Posterior vena cava (tissue), 2 donors: ENCODE measurements around the gene TM4SF4. TPM values are rescaled to one million over a fixed set of nuclear protein-coding genes. Genes with fewer than 3 reads are reported as not detected.

Source experiments
- DNase-seq: peaks from one replicate; pipeline ENCODE4 v3.0.0-alpha.2; 2020; ENCODE audit warnings: low spot score
- intact Hi-C, 2 donors: fragments of 100-400 bp; cut with DNase I; formaldehyde crosslinking; loops; one replicate each; pipeline versions ENCODE4 v1.14.1 to v1.14.2; 2022 to 2023
- total RNA-seq, 2 donors: library from RNA; stranded (reverse); fragmentation: NEBNext Ultra II Directional; extraction: Animal tissue kit (Norgen Biotek cat#: 25700); gene quantifications; one replicate each; pipeline ENCODE4 v1.2.1, GENCODE V29; 2021
- donor health status: DM: yes; HTN: yes; CAD: no.
- donor health status: DM: yes; HTN: yes; CAD: no.

Gene TM4SF4
- total RNA-seq, 2 donors from 2014 or later: 0.57 to 0.60 TPM

DNA sequence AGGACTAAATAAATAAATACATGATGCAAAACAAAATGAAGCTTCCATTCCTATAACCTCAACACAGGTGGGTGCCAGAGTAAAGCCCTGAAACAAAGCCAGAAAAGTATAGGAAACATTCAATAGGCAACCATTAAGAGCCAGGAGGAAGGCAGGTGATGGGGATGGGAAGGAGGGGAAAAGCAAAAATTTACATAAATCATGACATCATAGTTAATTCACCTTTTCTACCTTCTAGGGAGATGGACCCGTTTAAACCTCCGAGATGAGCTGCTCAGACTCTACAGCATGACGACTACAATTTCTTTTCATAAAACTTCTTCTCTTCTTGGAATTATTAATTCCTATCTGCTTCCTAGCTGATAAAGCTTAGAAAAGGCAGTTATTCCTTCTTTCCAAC, 27.9 kb downstream of the TM4SF4 start:
- no peak for DNase-seq
- intact Hi-C loops: loop anchor here in 1 of 2 donors (10.0 kb wide), 1 partner anchor 212 kb away; no protein-coding TSS in a partner anchor

DNA sequence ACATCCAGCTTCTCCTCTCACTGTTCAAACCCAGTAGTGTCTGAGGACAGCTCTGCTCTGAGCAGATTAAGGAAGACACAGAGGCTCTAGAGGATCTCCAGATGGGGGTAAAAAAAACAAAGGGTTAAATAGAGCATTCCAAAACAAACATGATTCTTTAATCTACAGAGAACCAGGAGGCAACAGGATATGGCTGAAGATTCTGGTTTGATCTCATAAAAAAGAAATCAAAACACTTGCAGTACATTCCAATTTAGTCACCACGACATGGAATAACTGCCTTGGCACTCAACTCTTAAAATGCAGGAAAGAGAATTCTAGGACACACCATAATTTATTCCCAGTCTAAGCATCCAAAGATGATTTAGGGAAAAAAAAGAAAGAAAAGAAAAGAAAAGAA, 32.0 kb downstream of the TM4SF4 start:
- intact Hi-C loops: loop anchor here in 1 of 2 donors (10.0 kb wide), 1 partner anchor 208 kb away; no protein-coding TSS in a partner anchor
- no peak for DNase-seq

DNA sequence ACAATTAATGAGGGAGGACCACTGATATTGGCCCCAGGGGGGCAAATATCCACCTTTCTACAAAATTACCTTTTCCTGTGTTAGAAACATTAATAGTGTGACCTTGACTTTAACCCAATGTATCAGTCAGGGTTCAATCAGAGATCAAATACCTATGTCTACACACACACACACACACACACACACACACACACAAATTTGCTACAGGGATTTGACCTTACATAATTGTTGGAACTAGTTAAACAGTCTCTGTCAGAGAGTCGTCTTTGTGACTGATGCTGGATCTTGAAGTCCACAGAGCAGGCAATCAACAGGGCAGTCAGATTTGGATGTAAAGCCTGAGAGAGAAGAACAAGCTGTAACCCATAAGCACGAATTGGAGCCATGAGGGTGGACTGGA, 32.5 kb downstream of the TM4SF4 start:
- intact Hi-C loops: loop anchor here in 1 of 2 donors (10.0 kb wide), 1 partner anchor 208 kb away; no protein-coding TSS in a partner anchor
- DNase-seq: no peak

DNA sequence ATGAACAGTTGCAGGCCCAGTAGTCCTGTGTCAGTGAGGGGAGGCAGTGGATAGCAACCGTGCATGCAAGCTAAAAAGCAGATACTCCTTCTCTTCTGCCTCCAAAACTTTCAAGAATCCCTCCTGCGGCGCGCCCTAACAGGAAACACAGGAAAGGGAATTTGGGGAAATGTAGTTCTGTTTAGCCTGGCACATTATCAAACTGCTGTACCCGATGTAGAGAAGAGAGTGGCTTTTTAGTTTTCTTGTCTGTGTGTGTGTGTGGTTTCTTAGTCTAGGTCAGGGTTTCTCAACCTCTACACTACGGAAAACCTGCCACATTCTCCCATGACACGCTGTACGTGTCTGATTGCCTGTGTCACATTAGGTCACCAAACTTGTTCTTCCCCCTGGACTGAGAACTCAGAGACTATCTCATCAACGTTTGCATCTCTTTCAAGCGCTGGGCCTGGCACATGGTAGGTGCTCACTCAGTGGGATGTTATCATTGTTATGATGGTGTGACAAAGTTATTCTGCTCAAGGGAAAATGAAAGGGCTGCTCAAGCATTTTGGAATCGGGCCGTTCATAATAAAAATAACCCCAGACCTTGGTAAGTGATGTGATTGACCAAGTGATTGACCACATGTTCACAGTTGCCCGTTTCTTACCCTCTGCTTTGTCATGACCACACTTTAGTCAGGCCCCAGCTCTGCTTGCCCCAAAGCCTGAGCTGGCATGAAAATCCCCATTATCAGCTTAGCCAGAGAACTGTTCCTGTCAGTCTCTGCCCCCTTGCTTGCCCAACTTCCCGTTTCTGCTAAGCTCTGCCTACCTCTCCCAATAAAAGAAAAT, 33.2 kb downstream of the TM4SF4 start:
- no peak for DNase-seq

DNA sequence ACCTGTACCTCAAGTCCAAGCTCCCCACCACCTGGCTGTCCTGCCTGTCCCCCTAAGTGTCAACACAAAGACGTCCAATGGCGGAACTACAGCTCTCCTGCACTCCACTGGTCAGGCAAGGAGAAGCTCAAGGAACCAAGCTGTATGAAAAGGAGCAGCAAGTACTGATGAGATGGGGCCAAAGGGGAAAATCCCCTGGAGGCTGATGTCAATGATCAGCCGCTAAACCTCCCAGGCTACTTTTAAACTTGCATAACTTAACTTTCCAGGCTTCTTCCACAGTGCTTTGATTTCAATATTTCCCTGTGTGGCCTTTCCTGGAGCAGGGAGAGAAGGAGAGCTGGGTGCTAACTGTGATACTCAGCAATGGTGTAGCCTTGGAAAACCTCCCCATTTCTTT, 35.0 kb downstream of the TM4SF4 start:
- intact Hi-C loops: loop anchor here in 1 of 2 donors (10.0 kb wide), 1 partner anchor 205 kb away; no protein-coding TSS in a partner anchor

More for the DNA sequence above, 33.2 kb downstream of the TM4SF4 start:
- intact Hi-C loops: loop anchor here in 1 of 2 donors (10.0 kb wide), 1 partner anchor 207 kb away; no protein-coding TSS in a partner anchor

DNA sequence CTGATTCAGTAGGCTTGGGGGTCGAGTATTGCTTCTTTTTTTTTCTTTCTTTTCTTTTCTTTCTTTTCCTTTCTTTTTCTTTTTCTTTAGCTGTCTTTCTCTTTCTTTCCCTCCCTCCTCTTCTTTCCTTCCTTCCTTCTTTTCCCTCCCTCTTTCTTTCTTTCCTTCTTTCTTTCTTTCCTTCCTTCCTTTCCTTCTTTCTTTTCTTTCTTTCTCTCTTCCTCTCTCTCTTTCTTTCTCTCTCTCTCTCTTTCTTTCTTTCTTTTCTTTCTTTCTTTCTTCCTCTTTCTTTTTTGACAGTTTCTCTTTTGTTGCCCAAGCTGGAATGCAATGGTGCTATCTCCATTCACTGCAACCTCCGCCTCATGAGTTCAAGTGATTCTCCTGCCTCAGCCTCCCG, 36.0 kb downstream of the TM4SF4 start:
- intact Hi-C loops: loop anchor here in 1 of 2 donors (5.0 kb wide), 1 partner anchor 207 kb away; no protein-coding TSS in a partner anchor

More for the DNA sequence above, 35.0 kb downstream of the TM4SF4 start:
- no peak for DNase-seq

DNA sequence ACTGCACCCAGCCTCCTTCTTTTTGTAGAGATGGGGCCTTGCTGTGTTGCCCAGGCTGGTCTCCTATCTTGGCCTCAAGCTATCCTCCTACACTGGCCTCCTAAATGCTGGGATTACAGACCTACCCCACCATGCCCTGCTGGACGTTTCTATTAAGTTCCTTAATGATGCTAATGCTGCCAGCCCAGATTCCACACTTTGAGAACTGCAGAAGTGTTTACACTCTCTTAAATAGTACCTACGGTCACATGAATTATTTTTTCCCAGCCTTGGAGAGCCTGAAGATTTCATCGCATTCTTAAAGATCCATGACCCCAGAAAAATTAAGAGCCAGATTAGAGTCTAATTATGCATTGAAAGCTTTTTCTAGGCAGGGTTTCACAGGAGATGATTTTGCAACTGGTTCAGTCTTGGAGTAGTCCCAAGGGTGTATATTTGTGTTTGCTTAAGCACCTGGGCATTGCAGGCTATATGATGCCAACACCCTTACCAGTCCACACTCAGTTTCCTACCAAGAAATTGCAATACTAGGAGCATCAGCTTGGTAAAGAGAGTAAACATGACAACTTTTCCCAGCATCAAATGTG, 36.6 kb downstream of the TM4SF4 start:
- intact Hi-C loops: loop anchor here in 1 of 2 donors (5.0 kb wide), 1 partner anchor 206 kb away; no protein-coding TSS in a partner anchor
- no peak for DNase-seq

More for the DNA sequence above, 36.0 kb downstream of the TM4SF4 start:
- no peak for DNase-seq

DNA sequence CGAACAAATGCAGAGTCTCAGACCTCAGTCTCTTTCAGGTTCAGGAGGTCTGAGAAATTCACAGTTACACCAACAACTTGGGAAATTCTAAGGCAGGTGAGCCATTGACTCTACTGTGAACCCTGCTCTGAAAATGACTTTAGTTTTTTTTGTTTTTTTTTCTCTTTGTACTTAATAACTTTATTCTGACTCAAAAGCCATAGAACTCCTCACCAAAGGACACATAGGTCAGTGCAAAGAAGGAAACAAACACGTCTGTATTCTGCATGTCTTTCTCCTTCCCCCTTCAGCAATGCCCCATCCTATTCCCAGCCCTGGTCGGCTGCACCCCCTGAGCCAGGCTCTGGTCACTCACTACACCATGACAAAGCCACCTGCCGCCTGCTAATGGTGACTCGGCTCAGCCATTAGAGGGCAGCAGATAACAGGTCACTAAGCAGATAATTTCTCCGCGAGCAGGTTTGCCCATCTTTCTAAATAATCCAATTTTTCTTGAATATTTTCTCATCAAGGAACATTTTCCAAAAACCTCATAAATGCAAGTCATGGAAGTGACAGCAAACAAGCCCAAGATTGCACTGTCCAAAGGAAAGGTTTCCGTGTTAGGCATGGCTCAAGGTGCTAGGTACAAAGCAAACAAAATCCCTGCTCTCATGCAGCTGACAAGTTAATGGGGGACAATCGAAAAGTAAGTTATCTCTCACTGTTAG, 37.7 kb downstream of the TM4SF4 start:
- intact Hi-C loops: loop anchor here in 1 of 2 donors (5.0 kb wide), 1 partner anchor 205 kb away; no protein-coding TSS in a partner anchor

DNA sequence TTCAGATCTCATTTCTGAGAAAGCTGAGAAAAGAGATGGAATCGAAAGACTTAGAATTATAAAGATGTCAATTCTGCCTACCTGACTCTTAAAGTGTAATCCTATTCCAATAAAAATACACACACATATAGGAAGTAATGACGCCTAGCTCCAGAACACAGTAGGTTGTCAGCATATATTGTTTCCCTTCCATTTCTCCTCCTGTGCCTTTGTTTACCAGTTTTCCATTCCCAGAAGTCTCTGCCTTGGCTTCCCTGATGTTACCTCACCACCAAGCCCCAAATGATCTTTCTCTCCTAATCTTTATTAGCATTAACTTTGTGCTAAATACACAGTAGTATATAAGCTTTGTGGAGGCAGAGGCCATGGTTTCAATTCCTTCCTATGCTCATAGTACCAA, 40.0 kb downstream of the TM4SF4 start:
- intact Hi-C loops: loop anchor here in 1 of 2 donors (5.0 kb wide), 1 partner anchor 203 kb away; no protein-coding TSS in a partner anchor
- no peak for DNase-seq

More for the DNA sequence above, 37.7 kb downstream of the TM4SF4 start:
- peak; percentile 87 for DNase-seq

DNA sequence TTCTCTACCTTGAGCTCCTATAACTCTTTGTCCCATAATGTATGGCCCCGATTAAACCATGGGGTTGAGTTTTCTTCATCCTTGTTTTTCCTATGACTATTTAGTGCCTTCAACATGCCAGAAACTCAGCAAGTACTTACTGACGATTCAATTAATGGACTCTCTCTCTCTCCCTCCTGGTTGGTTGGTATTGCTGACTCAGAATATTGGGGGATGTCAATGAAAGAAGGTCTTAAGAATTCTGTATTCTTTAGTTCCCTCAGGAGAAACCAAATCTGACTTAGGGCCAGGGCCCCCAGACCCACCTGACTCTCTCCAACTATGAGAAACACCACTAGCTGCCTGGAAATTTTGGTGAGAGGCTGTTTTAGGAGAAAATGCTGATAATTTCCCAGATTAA, 40.8 kb downstream of the TM4SF4 start:
- DNase-seq: no peak
- intact Hi-C loops: no loop called here

DNA sequence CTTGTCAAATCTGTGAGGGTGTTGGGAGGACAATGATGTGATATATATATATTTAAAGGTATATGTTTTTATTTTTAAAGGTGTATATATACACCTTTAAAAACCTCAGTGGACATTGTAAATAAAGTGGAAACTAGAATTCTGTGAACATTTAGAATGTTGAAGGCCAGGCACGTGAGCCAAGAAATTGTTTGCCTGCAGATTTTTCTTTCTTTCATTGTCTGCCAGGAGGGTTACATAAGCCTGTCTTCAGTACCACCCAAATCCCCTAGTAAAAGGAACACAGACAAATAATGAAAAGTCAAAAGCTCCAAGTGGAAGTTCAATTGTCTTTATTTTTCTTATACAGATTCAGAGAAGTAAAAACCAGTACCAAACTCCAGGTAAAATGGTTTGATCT, 42.4 kb downstream of the TM4SF4 start:
- no peak for DNase-seq
- intact Hi-C loops: no loop called here

DNA sequence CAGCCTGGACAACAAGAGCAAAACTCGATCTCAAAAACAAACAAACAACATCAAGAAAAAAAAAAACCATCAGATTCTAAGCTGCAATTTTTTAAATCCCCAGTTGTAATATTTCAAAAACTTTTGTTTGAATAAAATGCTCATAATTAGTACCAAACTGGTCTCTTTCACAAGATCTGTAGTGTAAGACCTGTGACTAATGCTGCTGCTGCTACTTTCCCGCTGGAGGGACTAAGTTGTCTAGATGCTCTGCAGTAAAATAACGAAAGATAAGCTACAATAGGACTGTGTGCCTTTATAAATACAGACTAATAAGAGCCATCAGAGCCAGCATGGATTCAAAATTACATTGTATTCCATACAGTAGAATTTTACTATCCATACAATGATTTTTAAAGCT, 45.4 kb downstream of the TM4SF4 start:
- DNase-seq: no peak
- intact Hi-C loops: no loop called here

DNA sequence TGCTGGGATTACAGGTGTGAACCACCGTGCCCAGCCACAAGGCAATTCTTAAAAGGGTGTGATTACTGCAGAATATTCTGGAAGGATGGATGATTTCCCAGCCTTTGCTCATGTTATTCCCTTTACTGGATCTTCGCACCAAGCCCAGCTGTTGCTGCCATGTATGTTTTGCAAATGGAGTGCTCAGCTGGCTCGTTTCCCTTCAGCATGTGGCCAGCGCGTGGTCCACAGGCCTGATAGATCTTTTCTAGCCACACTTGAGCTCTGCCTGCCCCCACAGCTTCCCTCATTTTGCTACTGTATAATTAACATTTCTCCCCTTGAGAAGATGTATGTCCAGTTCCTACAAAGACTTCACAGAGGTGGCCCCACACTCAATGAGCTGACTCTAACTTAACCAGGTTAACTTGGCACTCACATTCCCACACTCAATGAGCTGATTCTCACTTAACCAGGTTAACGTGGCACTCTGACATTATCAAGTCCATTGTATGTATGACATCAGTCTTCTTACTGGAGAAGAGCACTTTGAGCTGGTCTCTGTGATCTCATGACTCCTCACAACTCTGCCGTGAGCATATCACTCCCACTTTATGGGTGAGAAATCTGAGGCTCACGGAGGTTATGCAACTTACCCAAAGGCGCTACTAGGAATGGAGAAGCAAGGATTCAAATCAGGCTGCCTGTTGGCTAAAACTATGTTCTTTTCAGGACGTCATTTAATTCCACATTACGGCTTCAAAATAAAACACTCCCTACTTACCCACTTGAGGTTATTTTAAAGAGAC, 49.2 kb downstream of the TM4SF4 start:
- DNase-seq: no peak
- intact Hi-C loops: no loop called here

DNA sequence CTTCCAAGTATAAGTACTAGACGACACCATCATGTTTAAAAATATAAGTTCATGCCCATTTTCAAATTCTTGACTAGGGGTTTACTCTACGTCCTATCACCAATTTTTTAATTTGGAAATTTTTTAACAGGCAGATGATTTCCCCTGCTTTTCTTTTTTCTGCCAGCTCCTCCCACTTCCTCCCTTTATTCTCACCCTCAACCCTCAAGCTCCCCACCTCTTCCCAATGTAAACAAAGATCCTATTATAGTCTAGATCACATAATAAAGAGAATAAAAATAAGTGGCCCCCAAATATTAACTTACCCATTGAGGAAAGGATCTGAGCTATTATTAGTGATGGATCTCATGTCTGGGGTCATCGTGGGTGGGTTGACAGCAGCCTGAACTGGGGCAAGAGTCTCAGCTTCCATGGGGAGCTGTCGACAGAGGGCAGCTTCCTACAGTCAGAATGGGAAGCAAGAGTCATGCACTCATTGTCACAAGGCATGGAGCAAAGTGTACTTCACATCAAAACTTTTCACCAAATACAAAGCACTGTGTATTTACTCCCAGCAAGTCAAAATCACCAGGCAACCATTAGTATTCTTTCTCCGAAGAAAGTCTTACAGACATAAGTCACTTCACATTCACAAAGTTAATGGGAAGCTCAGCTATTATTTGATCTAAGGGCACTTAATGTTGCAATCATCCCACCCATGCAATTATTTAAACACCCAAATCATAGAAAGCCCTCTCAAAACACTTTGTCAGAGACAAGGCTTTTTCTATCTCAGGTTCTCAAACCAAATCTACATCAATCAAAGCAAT, 53.2 kb downstream of the TM4SF4 start:
- intact Hi-C loops: no loop called here
- no peak for DNase-seq

DNA sequence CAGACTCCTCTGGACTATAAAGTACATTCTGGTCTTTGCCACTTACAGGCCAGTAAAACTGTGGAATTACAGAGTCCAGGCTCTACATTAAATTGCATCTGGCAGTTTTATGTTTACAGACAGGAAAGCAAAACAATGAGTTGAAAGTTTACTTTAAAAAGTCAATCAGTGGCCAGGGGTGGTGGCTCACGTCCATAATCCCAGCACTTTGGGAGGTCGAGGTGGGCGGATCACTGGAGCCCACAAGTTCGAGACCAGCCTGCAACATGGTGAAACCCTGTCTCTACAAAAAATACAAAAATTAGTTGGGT, 53.8 kb downstream of the TM4SF4 start:
- no peak for DNase-seq
- intact Hi-C loops: no loop called here

DNA sequence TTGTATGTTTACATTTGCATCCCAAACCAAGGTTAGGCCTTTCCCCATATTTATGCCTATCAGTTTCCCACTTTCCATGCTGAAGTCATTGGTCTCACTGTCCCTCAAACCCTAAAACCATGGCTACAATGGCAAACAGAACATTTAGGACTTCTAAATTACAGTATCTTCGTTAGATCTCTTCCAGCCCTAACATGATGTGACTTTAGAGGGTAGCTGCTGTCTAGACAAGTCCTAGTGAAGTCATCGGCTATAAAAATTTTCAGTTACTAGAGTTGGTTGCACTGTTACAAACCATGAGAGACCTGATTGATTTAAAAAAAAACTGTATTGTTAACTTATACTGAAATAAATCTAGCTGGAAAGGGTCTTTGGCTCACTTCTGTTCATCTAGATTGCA, 54.6 kb downstream of the TM4SF4 start:
- no peak for DNase-seq
- intact Hi-C loops: no loop called here

DNA sequence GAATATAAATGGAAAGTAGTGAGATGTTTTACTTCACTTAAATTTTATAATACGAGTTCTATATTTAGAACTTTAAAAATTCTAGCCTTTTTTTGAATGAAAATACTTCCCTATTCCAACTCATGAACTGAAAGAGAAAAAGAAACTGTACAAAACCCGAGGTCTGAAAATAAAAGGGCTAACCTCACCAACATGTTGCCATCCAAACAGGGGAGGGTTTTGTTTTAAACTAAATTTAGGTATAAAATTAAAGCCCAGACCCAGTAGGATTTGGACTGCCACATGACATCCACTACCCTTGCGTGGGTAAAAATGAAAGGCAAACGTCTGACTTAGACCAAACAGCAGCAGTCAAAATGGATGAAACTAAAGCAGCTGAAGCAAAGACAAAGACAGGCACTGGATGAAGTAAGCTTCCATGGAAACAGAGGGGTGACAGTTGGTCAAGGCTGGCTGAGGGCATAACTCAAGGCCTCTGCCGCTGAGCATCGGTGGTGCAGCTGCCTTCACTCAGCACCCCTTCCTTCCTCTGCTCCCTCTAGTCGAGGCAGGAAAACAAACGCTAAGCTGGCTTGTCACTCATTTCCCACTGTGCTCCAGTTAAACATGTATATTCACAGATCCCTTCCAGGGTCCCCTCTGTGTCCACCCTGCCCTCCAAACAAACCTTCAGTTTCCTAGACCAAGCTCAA, 58.1 kb downstream of the TM4SF4 start:
- intact Hi-C loops: loop anchor here (5.0 to 10.0 kb wide), 3 partner anchors 122 to 185 kb away; partner anchors contain the start of gene WWTR1 (in 2 of the 2)
- no peak for DNase-seq
